Breast epithelium (tissue), 4 donors: ENCODE measurements around the gene PACRGL. TPM values are rescaled to one million over a fixed set of nuclear protein-coding genes. Genes with fewer than 3 reads are reported as not detected.
"Not testable (repeated sequence)": the region's sequence is repeated elsewhere in the genome, so short reads cannot be mapped to it uniquely, and the experiment has no call there.

ENCODE experiments used
- DNase-seq, 2 donors: peaks; one replicate each; pipeline ENCODE4 v3.0.0-alpha.2; 2019; ENCODE audit warnings: low spot score in 2 of 2
- H3K27ac ChIP-seq, 2 donors: fragments of 200-600 bp; sonication (generic) in 1 of 2; one replicate each; pipeline ENCODE4 v1.5.1; 2016 to 2019; ENCODE audit warnings: mild to moderate bottlenecking in 1 of 2
- H3K27me3 ChIP-seq, 2 donors: fragments of 200-600 bp; sonication (generic) in 1 of 2; one replicate each; pipeline versions ENCODE4 v1.5.1 to v1.6.0; 2017 to 2019; ENCODE audit warnings: control low read depth in 1 of 2, mild to moderate bottlenecking in 1 of 2
- H3K36me3 ChIP-seq: fragments of 200-600 bp; one replicate; pipeline ENCODE4 v1.5.1; 2019
- H3K4me1 ChIP-seq, 2 donors: fragments of 200-600 bp; sonication (generic); one replicate each; pipeline ENCODE4 v1.5.1; 2016 to 2019; ENCODE audit warnings: control low read depth in 1 of 2
- H3K4me3 ChIP-seq, 3 donors: fragments of 200-600 bp; sonication (generic); 1 replicate in 2 of 3; 2 replicates in 1 of 3; pipeline ENCODE4 v1.5.1; 2016 to 2019; ENCODE audit warnings: mild to moderate bottlenecking in 3 of 3, moderate library complexity in 2 of 3
- H3K9me3 ChIP-seq, 2 donors: fragments of 200-600 bp; sonication (generic) in 1 of 2; one replicate each; pipeline ENCODE4 v1.5.1; 2016 to 2019; ENCODE audit warnings: control low read depth in 1 of 2
- CTCF ChIP-seq, 3 donors: fragments of 450-650 bp; IDR thresholded peaks; one replicate each; pipeline ENCODE4 v1.5.1; 2016 to 2017; ENCODE audit warnings: antibody characterized with exemption in 3 of 3, mild to moderate bottlenecking in 3 of 3, moderate library complexity in 3 of 3
- POLR2A ChIP-seq: fragments of 450-650 bp; IDR thresholded peaks from one replicate; pipeline ENCODE4 v1.6.1; 2016; ENCODE audit warnings: antibody characterized with exemption, mild to moderate bottlenecking, moderate library complexity
- POLR2AphosphoS5 ChIP-seq, 3 donors: sonication (generic); formaldehyde crosslinking; IDR thresholded peaks; one replicate each; pipeline ENCODE4 v1.6.1; 2017; ENCODE audit warnings: antibody characterized with exemption in 3 of 3
- intact Hi-C: fragments of 100-400 bp; cut with DNase I; formaldehyde crosslinking; loops from one replicate; pipeline ENCODE4 v1.15.1; 2023; ENCODE audit warnings: low total_unique reads
- total RNA-seq, 3 donors: library from RNA; depleted of rRNA; stranded (reverse); fragments of >200 nt; gene quantifications; one replicate each; pipeline ENCODE4 v1.1.0, GENCODE V29; 2016

Gene PACRGL
- total RNA-seq, 3 donors from 2014 or later, result 25.4 to 53.4 (median 46.2) TPM

GRCh38 chr4:20773144-20773997, 73.1 kb downstream of the PACRGL start:
- no peak overlapping the region for H3K4me3 ChIP-seq
- no peaks in the 10 kb centered on the region for H3K36me3 ChIP-seq
- no peaks in the 10 kb centered on the region for H3K9me3 ChIP-seq
- no peak overlapping the region for H3K27ac ChIP-seq
- DNase-seq, result no peak
- intact Hi-C loops, result no loop called here
- no peaks in the 10 kb centered on the region for H3K4me1 ChIP-seq
- H3K27me3 ChIP-seq, result no peaks in the 10 kb centered on the region
- TF ChIP-seq POLR2AphosphoS5 (IDR thresholded peaks at IDR 0.05) (no peak), CTCF (IDR thresholded peaks at IDR 0.05) (peak in 2 of 3 donors; percentile 44 to 54), POLR2A (no peak)

GRCh38 chr4:20778896-20779295, 78.6 kb downstream of the PACRGL start:
- Histone ChIP-seq H3K4me3 (no peak overlapping the region), H3K4me1 (no peaks in the 10 kb centered on the region), H3K27me3 (no peaks in the 10 kb centered on the region), H3K27ac (no peak overlapping the region), H3K9me3 (peaks cover 11 to 23% of the 10 kb centered on the region in 2 donors), H3K36me3 (no peaks in the 10 kb centered on the region)
- TF ChIP-seq POLR2AphosphoS5 (IDR thresholded peaks at IDR 0.05) (no peak), POLR2A (no peak), CTCF (IDR thresholded peaks at IDR 0.05) (no peak)
- intact Hi-C loops, result no loop called here
- DNase-seq, result no peak

DNA sequence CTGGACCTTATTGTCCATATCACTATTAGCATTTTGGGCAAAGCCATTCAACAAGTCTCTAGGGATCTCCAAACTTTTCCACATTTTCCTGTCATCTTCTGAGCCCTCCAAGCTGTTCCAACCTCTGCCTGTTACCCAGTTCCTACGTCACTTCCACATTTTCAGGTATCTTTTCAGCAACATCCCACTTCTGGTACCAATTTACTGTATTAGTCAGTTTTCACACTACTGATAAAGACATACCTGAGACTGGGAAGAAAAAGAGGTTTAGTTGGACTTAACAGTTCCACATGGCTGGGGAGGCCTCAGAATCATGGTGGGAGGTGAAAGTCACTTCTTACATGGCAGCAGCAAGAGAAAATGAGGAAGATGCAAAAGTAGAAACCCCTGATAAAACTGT, 82.9 kb downstream of the PACRGL start:
- DNase-seq, H3K36me3 ChIP-seq, H3K27ac ChIP-seq, H3K27me3 ChIP-seq, H3K4me1 ChIP-seq, H3K4me3 ChIP-seq, intact Hi-C loops: not testable (repeated sequence)
- peaks cover 11 to 23% of the 10 kb centered on the region in 2 donors for H3K9me3 ChIP-seq

DNA sequence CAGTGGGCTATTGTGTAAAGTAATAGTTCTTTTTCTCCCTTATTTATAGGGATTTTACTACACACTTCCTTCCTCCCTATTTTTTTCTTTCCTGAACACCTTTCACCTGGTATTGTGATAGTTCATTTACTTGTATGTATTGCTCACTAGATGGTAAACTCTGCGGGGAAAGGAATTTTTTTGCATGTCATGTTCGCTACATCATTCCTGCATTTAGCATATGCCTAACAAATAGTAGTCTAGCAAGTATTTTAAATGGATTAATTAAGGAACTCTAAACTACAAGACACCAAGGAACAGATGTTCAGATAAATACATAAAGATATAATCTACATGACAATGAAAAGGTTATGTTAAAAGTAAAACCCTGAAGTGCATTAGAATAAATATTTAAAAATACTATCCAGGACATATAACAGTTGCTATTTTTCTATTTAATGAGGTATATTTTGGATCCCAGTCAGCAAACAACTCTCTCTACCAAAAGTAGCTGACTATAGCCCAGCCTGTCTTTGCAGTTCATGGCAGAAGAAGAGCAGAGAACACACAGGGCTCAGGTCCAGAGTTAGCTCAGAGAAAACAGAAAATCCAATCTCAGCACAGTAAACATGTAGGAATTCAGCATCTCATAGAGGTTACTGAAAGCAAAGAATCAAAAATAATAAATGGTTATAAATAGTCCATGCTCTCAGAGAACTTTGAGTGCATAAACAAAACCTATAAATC, 87.8 kb downstream of the PACRGL start:
- TF ChIP-seq POLR2A, result no peak
- TF ChIP-seq CTCF (IDR thresholded peaks at IDR 0.05), result no peak
- TF ChIP-seq POLR2AphosphoS5 (IDR thresholded peaks at IDR 0.05), result no peak
- H3K4me3 ChIP-seq, result no peak overlapping the region
- no peak overlapping the region for H3K27ac ChIP-seq
- H3K4me1 ChIP-seq, result no peaks in the 10 kb centered on the region
- H3K27me3 ChIP-seq, result no peaks in the 10 kb centered on the region
- no peaks in the 10 kb centered on the region for H3K36me3 ChIP-seq
- peaks cover 0 to 6% of the 10 kb centered on the region in 2 donors for H3K9me3 ChIP-seq
- no peak for DNase-seq
- intact Hi-C loops, result no loop called here
